SK-N-SH (cell line): ENCODE measurements around the gene KCNA5. TPM values are rescaled to one million over a fixed set of nuclear protein-coding genes. Genes with fewer than 3 reads are reported as not detected.

ENCODE experiments used
- CTCF ChIA-PET: fragments of 300-600, 350-600 bp; formaldehyde crosslinking; extraction: SDS; loops from one replicate; lab custom pipeline; 2021; lab: Yijun Ruan, JAX
- POLR2A ChIA-PET: fragments of 350-600 bp; sonication (Branson Sonifier 250); formaldehyde crosslinking; extraction: SDS; loops from one replicate; lab custom pipeline; 2020; ENCODE audit warnings: antibody characterized with exemption, inconsistent platforms; lab: Yijun Ruan, JAX
- DNase-seq: peaks from one replicate; pipeline ENCODE4 v3.0.0; 2012
- H2AFZ ChIP-seq: fragments of 200-600 bp; sonication (generic); 2 replicates; pipeline ENCODE4 v1.8.1; 2016; ENCODE audit warnings: antibody characterized with exemption, mild to moderate bottlenecking, low read depth
- H3F3A ChIP-seq: fragments of 200-600 bp; sonication (generic); replicated peaks from 2 replicates; pipeline ENCODE3; 2016; ENCODE audit warnings: antibody characterized with exemption, mild to moderate bottlenecking; ENCODE audit not compliant: insufficient read depth
- H3K27ac ChIP-seq, 2 experiments: fragments of 200-500 bp in 1 of 2; fragments of 200-600 bp in 1 of 2; sonication (Bioruptor generic) in 1 of 2; sonication (generic), shearing (Covaris generic) in 1 of 2; 2 replicates each; pipeline versions ENCODE4 v1.5.1 to v1.6.1; 2014 to 2016; ENCODE audit warnings: low read depth in 2 of 2, inconsistent platforms in 1 of 2, low read length in 1 of 2, mild to moderate bottlenecking in 1 of 2, mixed read lengths in 1 of 2
- H3K27me3 ChIP-seq: fragments of 200-600 bp; sonication (generic), shearing (Covaris generic); 2 replicates; pipeline ENCODE4 v1.6.1; 2016; ENCODE audit warnings: mixed run types; ENCODE audit not compliant: insufficient read depth
- H3K36me3 ChIP-seq, 2 experiments: fragments of 200-500 bp in 1 of 2; fragments of 200-600 bp in 1 of 2; sonication (Bioruptor generic) in 1 of 2; sonication (generic) in 1 of 2; replicated peaks in 1 of 2; 2 replicates each; pipeline versions ENCODE3 to v1.5.1; 2014 to 2016; ENCODE audit warnings: low read length in 1 of 2, mild to moderate bottlenecking in 1 of 2; ENCODE audit not compliant: insufficient read depth in 2 of 2, control insufficient read depth in 1 of 2
- H3K4me1 ChIP-seq, 2 experiments: fragments of 200-500 bp in 1 of 2; fragments of 200-600 bp in 1 of 2; sonication (Bioruptor generic) in 1 of 2; sonication (generic), shearing (Covaris generic) in 1 of 2; 2 replicates each; pipeline versions ENCODE4 v1.5.1 to v1.6.1; 2014 to 2016; ENCODE audit warnings: low read depth in 1 of 2, low read length in 1 of 2, mixed run types in 1 of 2; ENCODE audit not compliant: insufficient read depth in 2 of 2, control insufficient read depth in 1 of 2
- H3K4me2 ChIP-seq: fragments of 200-600 bp; sonication (generic), shearing (Covaris generic); 2 replicates; pipeline ENCODE4 v1.6.1; 2017; ENCODE audit warnings: mixed run types
- H3K4me3 ChIP-seq, 2 experiments: fragments of 200-500 bp in 1 of 2; fragments of 200-600 bp in 1 of 2; sonication (Bioruptor generic) in 1 of 2; sonication (generic), shearing (Covaris generic) in 1 of 2; 2 replicates each; pipeline versions ENCODE4 v1.5.1 to v1.8.1; 2014 to 2016; ENCODE audit warnings: low read depth in 2 of 2, inconsistent platforms in 1 of 2, low read length in 1 of 2, mild to moderate bottlenecking in 1 of 2, mixed read lengths in 1 of 2, moderate library complexity in 1 of 2
- H3K79me2 ChIP-seq: fragments of 200-600 bp; sonication (generic); 2 replicates; pipeline ENCODE4 v1.8.1; 2017; ENCODE audit warnings: mild to moderate bottlenecking; ENCODE audit not compliant: insufficient read depth
- H3K9ac ChIP-seq: fragments of 200-600 bp; sonication (generic); 2 replicates; pipeline ENCODE4 v1.6.1; 2017; ENCODE audit warnings: mixed run types
- H3K9me2 ChIP-seq: fragments of 200-600 bp; sonication (generic); 2 replicates; pipeline ENCODE4 v1.6.1; 2017; ENCODE audit warnings: mixed run types
- H3K9me3 ChIP-seq: fragments of 200-600 bp; sonication (generic); 2 replicates; pipeline ENCODE4 v1.6.1; 2017; ENCODE audit warnings: mixed run types, mild to moderate bottlenecking, moderate library complexity
- H4K20me1 ChIP-seq: fragments of 200-600 bp; sonication (generic); 2 replicates; pipeline ENCODE4 v1.6.1; 2017; ENCODE audit warnings: mild to moderate bottlenecking, mixed run types; ENCODE audit not compliant: insufficient read depth
- EP300 ChIP-seq, 2 experiments: IDR thresholded peaks; 2 replicates each; pipeline versions ENCODE4 v1.4.0 to v1.6.1; 2012; ENCODE audit warnings: borderline replicate concordance in 1 of 2, low read depth in 1 of 2, low read length in 1 of 2
- FOXM1 ChIP-seq: IDR thresholded peaks from 2 replicates; pipeline ENCODE4 v1.4.0; 2012; ENCODE audit warnings: low read depth, mild to moderate bottlenecking
- MAX ChIP-seq: IDR thresholded peaks from 2 replicates; pipeline ENCODE4 v1.4.0; 2012; ENCODE audit warnings: low read depth
- NFIC ChIP-seq: IDR thresholded peaks from 2 replicates; pipeline ENCODE4 v1.4.0; 2012; ENCODE audit warnings: borderline replicate concordance
- RAD21 ChIP-seq: IDR thresholded peaks from 2 replicates; pipeline ENCODE4 v1.6.1; 2012; ENCODE audit warnings: mild to moderate bottlenecking, low read length
- RCOR1 ChIP-seq: fragments of 150-350 bp; IDR thresholded peaks from 2 replicates; pipeline ENCODE4 v1.6.1; 2017; ENCODE audit warnings: antibody characterized with exemption, low read length
- SIN3A ChIP-seq: IDR thresholded peaks from 2 replicates; pipeline ENCODE4 v1.6.1; 2012; ENCODE audit warnings: low read depth, mild to moderate bottlenecking, low read length, moderate library complexity, borderline replicate concordance
- TAF1 ChIP-seq: IDR thresholded peaks from 2 replicates; pipeline ENCODE4 v1.6.1; 2012; ENCODE audit warnings: low read depth, mild to moderate bottlenecking, low read length, moderate library complexity, borderline replicate concordance
- TCF12 ChIP-seq: IDR thresholded peaks from 2 replicates; pipeline ENCODE4 v1.4.0; 2012
- YY1 ChIP-seq: IDR thresholded peaks from 2 replicates; pipeline ENCODE4 v1.4.0; 2012; ENCODE audit warnings: low read depth, mild to moderate bottlenecking
- ZBTB33 ChIP-seq: IDR thresholded peaks from 2 replicates; pipeline ENCODE4 v1.4.0; 2012; ENCODE audit warnings: low read depth, borderline replicate concordance
- WGBS: methylation state at CpG from one replicate; pipeline ENCODE4 v1.1.6; 2017; ENCODE audit warnings: low lambda C conversion rate; 5-methylcytosine and 5-hydroxymethylcytosine counted together
- polyA plus RNA-seq, 3 experiments: library from polyadenylated mRNA; depleted of rRNA; stranded (reverse); fragments of >200 nt; gene quantifications; 2 replicates each; pipeline ENCODE4 v1.2.3, GENCODE V29; 2012
- TF ChIP-seq, protein P1 (sequence below): IDR thresholded peaks from 2 replicates; pipeline ENCODE4; 2012

Gene KCNA5
- polyA plus RNA-seq, 1 of the 3 experiments (the other 2 are of a cell fraction): not detected

GRCh38 chr12:5064913-5065490 is 21.3 kb downstream of the KCNA5 start:
- no peaks in the 10 kb centered on the region for H4K20me1 ChIP-seq
- H3K9me2 ChIP-seq: no peaks in the 10 kb centered on the region
- no peaks in the 10 kb centered on the region for H3K9me3 ChIP-seq
- no peaks in the 10 kb centered on the region for H3K4me1 ChIP-seq
- no peak overlapping the region for H3K4me2 ChIP-seq
- no peak for DNase-seq
- no peaks in the 10 kb centered on the region for H3F3A ChIP-seq
- ChIA-PET POLR2A (no interaction called here), CTCF (interaction anchor here (11.4 kb wide), 1 partner anchor 19 kb away, joined by 82 read pairs; no protein-coding TSS in a partner anchor)
- H3K36me3 ChIP-seq: no peaks in the 10 kb centered on the region
- no peak overlapping the region for H3K4me3 ChIP-seq
- no peak overlapping the region for H3K27ac ChIP-seq
- 1% methylated on average over 3 of the region's 3 CpGs for WGBS
- no peak overlapping the region for H2AFZ ChIP-seq
- H3K79me2 ChIP-seq: no peaks in the 10 kb centered on the region
- no peak overlapping the region for H3K9ac ChIP-seq
- TF ChIP-seq SIN3A: no peak
- peaks cover 86% of the 10 kb centered on the region for H3K27me3 ChIP-seq

GRCh38 chr12:5066251-5066650 is 22.6 kb downstream of the KCNA5 start:
- POLR2A ChIA-PET: no interaction called here
- CTCF ChIA-PET: interaction anchor here (1.2 to 11.4 kb wide), 2 partner anchors 18 to 43 kb away, joined by 3 to 82 read pairs; no protein-coding TSS in a partner anchor
- Histone ChIP-seq H3K4me3 (no peak overlapping the region), H4K20me1 (no peaks in the 10 kb centered on the region), H3K27ac (no peak overlapping the region), H3K9ac (no peak overlapping the region), H3K4me2 (no peak overlapping the region), H3F3A (no peaks in the 10 kb centered on the region), H3K27me3 (peaks cover 86% of the 10 kb centered on the region), H3K9me3 (no peaks in the 10 kb centered on the region), H3K9me2 (no peaks in the 10 kb centered on the region), H3K79me2 (no peaks in the 10 kb centered on the region), H3K4me1 (no peaks in the 10 kb centered on the region), H3K36me3 (no peaks in the 10 kb centered on the region), H2AFZ (no peak overlapping the region)
- no peak for DNase-seq
- no peak for TF ChIP-seq RCOR1
- TF ChIP-seq, protein P1, sequence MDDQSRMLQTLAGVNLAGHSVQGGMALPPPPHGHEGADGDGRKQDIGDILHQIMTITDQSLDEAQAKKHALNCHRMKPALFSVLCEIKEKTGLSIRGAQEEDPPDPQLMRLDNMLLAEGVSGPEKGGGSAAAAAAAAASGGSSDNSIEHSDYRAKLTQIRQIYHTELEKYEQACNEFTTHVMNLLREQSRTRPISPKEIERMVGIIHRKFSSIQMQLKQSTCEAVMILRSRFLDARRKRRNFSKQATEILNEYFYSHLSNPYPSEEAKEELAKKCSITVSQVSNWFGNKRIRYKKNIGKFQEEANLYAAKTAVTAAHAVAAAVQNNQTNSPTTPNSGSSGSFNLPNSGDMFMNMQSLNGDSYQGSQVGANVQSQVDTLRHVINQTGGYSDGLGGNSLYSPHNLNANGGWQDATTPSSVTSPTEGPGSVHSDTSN: no peak
- no peak for TF ChIP-seq MAX
- no peak for TF ChIP-seq TAF1
- TF ChIP-seq TCF12: no peak
- TF ChIP-seq NFIC: no peak
- TF ChIP-seq YY1: no peak
- TF ChIP-seq RAD21: no peak
- no peak for TF ChIP-seq EP300 (IDR thresholded peaks at IDR 0.05; ENCODE audit: borderline replicate concordance in 1 of 2, low read depth in 1 of 2, low read length in 1 of 2)
- no peak for TF ChIP-seq ZBTB33
- TF ChIP-seq SIN3A: no peak
- no peak for TF ChIP-seq FOXM1
- WGBS: 16% methylated on average over 4 of the region's 4 CpGs
